Neuronal stem cell (in vitro differentiated cells): ENCODE measurements around the gene MRPL11.
A peak's percentile ranks its signal among the peaks of the same experiment; 100 is the strongest.
"Not testable (repeated sequence)": the region's sequence is repeated elsewhere in the genome, so short reads cannot be mapped to it uniquely, and the experiment has no call there.

ENCODE experiments used
- DNase-seq: peaks from one replicate; pipeline ENCODE4 v3.0.0-alpha.2; 2013; ENCODE audit warnings: low spot score
- H2AFZ ChIP-seq: one replicate; pipeline ENCODE4 v1.6.1; 2013; ENCODE audit warnings: mild to moderate bottlenecking, low read length, inconsistent platforms
- H2AK5ac ChIP-seq: 2 replicates; pipeline ENCODE4 v1.6.1; 2013; ENCODE audit warnings: low read depth, mild to moderate bottlenecking, inconsistent platforms, low read length, moderate library complexity, mixed read lengths
- H2BK120ac ChIP-seq: 2 replicates; pipeline ENCODE4 v1.6.1; 2013; ENCODE audit warnings: low read depth, mild to moderate bottlenecking, inconsistent platforms, low read length, moderate library complexity, mixed read lengths
- H2BK12ac ChIP-seq: one replicate; pipeline ENCODE4 v1.6.1; 2013; ENCODE audit warnings: low read length, inconsistent platforms
- H2BK15ac ChIP-seq: 2 replicates; pipeline ENCODE4 v1.6.1; 2013; ENCODE audit warnings: mild to moderate bottlenecking, low read length, inconsistent platforms, mixed read lengths
- H2BK5ac ChIP-seq: one replicate; pipeline ENCODE4 v1.6.1; 2013; ENCODE audit warnings: inconsistent platforms, mild to moderate bottlenecking, low read length, moderate library complexity
- H3K14ac ChIP-seq: one replicate; pipeline ENCODE4 v1.6.1; 2013; ENCODE audit warnings: low read length, inconsistent platforms
- H3K18ac ChIP-seq: 2 replicates; pipeline ENCODE4 v1.6.1; 2013; ENCODE audit warnings: low read length, inconsistent platforms
- H3K23ac ChIP-seq: 2 replicates; pipeline ENCODE4 v1.6.1; 2013; ENCODE audit warnings: low read depth, mild to moderate bottlenecking, mixed read lengths, low read length, inconsistent platforms; ENCODE audit not compliant: poor library complexity
- H3K27ac ChIP-seq: replicated peaks from 3 replicates; pipeline ENCODE4 v1.5.1; 2013; ENCODE audit warnings: low read length, inconsistent platforms
- H3K27me3 ChIP-seq, 3 experiments: 2 replicates each; pipeline ENCODE4 v1.6.1; 2013; ENCODE audit warnings: low read length in 3 of 3, mild to moderate bottlenecking in 2 of 3, inconsistent platforms in 1 of 3, low read depth in 1 of 3, mixed read lengths in 1 of 3, moderate library complexity in 1 of 3; ENCODE audit not compliant: control insufficient read depth in 3 of 3, insufficient read depth in 3 of 3
- H3K36me3 ChIP-seq, 2 donors: replicated peaks in 1 of 2; 2 replicates each; pipeline ENCODE4 v1.6.1; 2013; ENCODE audit warnings: low read length in 2 of 2; ENCODE audit not compliant: control insufficient read depth in 2 of 2, insufficient read depth in 2 of 2
- H3K4ac ChIP-seq: 2 replicates; pipeline ENCODE4 v1.6.1; 2013; ENCODE audit warnings: inconsistent platforms, mild to moderate bottlenecking, low read length, moderate library complexity
- H3K4me1 ChIP-seq, 2 donors: 1 replicate in 1 of 2; 2 replicates in 1 of 2; pipeline ENCODE4 v1.6.1; 2013; ENCODE audit warnings: low read length in 2 of 2, low read depth in 1 of 2; ENCODE audit not compliant: control insufficient read depth in 2 of 2, insufficient read depth in 1 of 2
- H3K4me2 ChIP-seq: one replicate; pipeline ENCODE4 v1.6.1; 2013; ENCODE audit warnings: mild to moderate bottlenecking, low read length, inconsistent platforms; ENCODE audit not compliant: insufficient read depth, poor library complexity, severe bottlenecking
- H3K4me3 ChIP-seq, 2 donors: 2 replicates each; pipeline ENCODE4 v1.5.1; 2013; ENCODE audit warnings: low read length in 2 of 2, mild to moderate bottlenecking in 2 of 2, inconsistent platforms in 1 of 2, moderate library complexity in 1 of 2
- H3K79me1 ChIP-seq: one replicate; pipeline ENCODE4 v1.6.1; 2013; ENCODE audit warnings: low read depth, mild to moderate bottlenecking, inconsistent platforms, low read length, moderate library complexity
- H3K9ac ChIP-seq: one replicate; pipeline ENCODE4 v1.6.1; 2013; ENCODE audit warnings: mild to moderate bottlenecking, low read depth, low read length, inconsistent platforms; ENCODE audit not compliant: poor library complexity
- H3K9me3 ChIP-seq, 2 donors: replicated peaks in 1 of 2; 2 replicates each; pipeline versions ENCODE3 to v1.6.1; 2013; ENCODE audit warnings: low read length in 2 of 2, mild to moderate bottlenecking in 2 of 2, inconsistent platforms in 1 of 2, low read depth in 1 of 2, mixed read lengths in 1 of 2, moderate library complexity in 1 of 2; ENCODE audit not compliant: control insufficient read depth in 2 of 2, insufficient read depth in 1 of 2
- H4K8ac ChIP-seq: one replicate; pipeline ENCODE4 v1.6.1; 2013; ENCODE audit warnings: low read depth, mild to moderate bottlenecking, inconsistent platforms, low read length, moderate library complexity
- H4K91ac ChIP-seq: one replicate; pipeline ENCODE4 v1.6.1; 2013; ENCODE audit warnings: low read length, low read depth, mild to moderate bottlenecking, inconsistent platforms; ENCODE audit not compliant: poor library complexity
- WGBS, 2 donors: extraction: QIAGEN DNeasy Blood & Tissue Kit; methylation state at CpG; one replicate each; pipeline ENCODE4 v1.1.7; 2013; ENCODE audit warnings: missing lambda C conversion rate in 2 of 2, mixed read lengths in 1 of 2; ENCODE audit not compliant: insufficient read length in 2 of 2, insufficient replicate concordance in 1 of 2; ENCODE audit errors: extremely low coverage in 2 of 2; 5-methylcytosine and 5-hydroxymethylcytosine counted together

MRPL11 gene

GRCh38 chr11:66432597-66432996, 6.1 kb downstream of the MRPL11 start:
- Histone ChIP-seq H2BK12ac (no peak overlapping the region), H3K27me3 (no peaks in the 10 kb centered on the region), H3K27ac (no peak overlapping the region), H4K8ac (no peak overlapping the region), H2BK120ac (no peak overlapping the region), H3K9ac (no peak overlapping the region), H3K14ac (no peak overlapping the region), H2BK15ac (no peak overlapping the region), H3K9me3 (no peaks in the 10 kb centered on the region), H3K18ac (no peak overlapping the region), H3K36me3 (peaks cover 15 to 33% of the 10 kb centered on the region in 2 donors), H2AFZ (no peak overlapping the region), H3K4me1 (no peaks in the 10 kb centered on the region), H3K4ac (no peak overlapping the region), H2AK5ac (no peak overlapping the region), H4K91ac (no peak overlapping the region), H3K23ac (no peak overlapping the region), H3K4me2 (no peak overlapping the region), H3K79me1 (peaks cover 4% of the 10 kb centered on the region), H3K4me3 (no peak overlapping the region), H2BK5ac (no peak overlapping the region)
- no peak for DNase-seq
- WGBS, 2 donors, result no CpG with 5 or more reads among the region's 7 CpGs

GRCh38 chr11:66431871-66432329, 6.7 kb downstream of the MRPL11 start:
- no CpG with 5 or more reads among the region's 8 CpGs for WGBS, 2 donors
- not testable (repeated sequence) for H3K27me3 ChIP-seq, H4K91ac ChIP-seq, DNase-seq, H2AFZ ChIP-seq, H2AK5ac ChIP-seq, H2BK5ac ChIP-seq, H3K4me2 ChIP-seq, H3K18ac ChIP-seq, H3K9me3 ChIP-seq, H3K23ac ChIP-seq, H3K9ac ChIP-seq, H2BK12ac ChIP-seq, H3K4me1 ChIP-seq, H3K4me3 ChIP-seq, H4K8ac ChIP-seq, H2BK15ac ChIP-seq, H3K27ac ChIP-seq, H2BK120ac ChIP-seq, H3K14ac ChIP-seq, H3K4ac ChIP-seq, H3K79me1 ChIP-seq
- H3K36me3 ChIP-seq, result peaks cover 14 to 30% of the 10 kb centered on the region in 2 donors

- H3K23ac ChIP-seq, H2BK120ac ChIP-seq, H3K4ac ChIP-seq, H3K4me2 ChIP-seq, H3K4me3 ChIP-seq, H3K14ac ChIP-seq, DNase-seq, H3K9me3 ChIP-seq, H3K27ac ChIP-seq, H2BK5ac ChIP-seq, H2BK15ac ChIP-seq, H3K18ac ChIP-seq, H2BK12ac ChIP-seq, H4K8ac ChIP-seq, H3K9ac ChIP-seq, H2AFZ ChIP-seq, H3K4me1 ChIP-seq, H3K27me3 ChIP-seq, H2AK5ac ChIP-seq, H3K79me1 ChIP-seq, H4K91ac ChIP-seq: not testable (repeated sequence)
- peaks cover 13 to 28% of the 10 kb centered on the region in 2 donors for H3K36me3 ChIP-seq
Observed at GRCh38 chr11:66431287-66431686, 7.4 kb downstream of the MRPL11 start.

- Histone ChIP-seq H3K4me1 (no peaks in the 10 kb centered on the region), H4K91ac (no peak overlapping the region), H2BK5ac (no peak overlapping the region), H4K8ac (no peak overlapping the region), H2BK15ac (no peak overlapping the region), H2AFZ (no peak overlapping the region), H3K9ac (no peak overlapping the region), H3K4ac (no peak overlapping the region), H2BK120ac (no peak overlapping the region), H3K9me3 (no peaks in the 10 kb centered on the region), H2BK12ac (no peak overlapping the region), H3K4me2 (no peak overlapping the region), H3K79me1 (no peaks in the 10 kb centered on the region), H3K14ac (no peak overlapping the region), H3K36me3 (peaks cover 4 to 18% of the 10 kb centered on the region in 2 donors), H3K4me3 (no peak overlapping the region), H3K18ac (no peak overlapping the region), H2AK5ac (no peak overlapping the region), H3K27me3 (no peaks in the 10 kb centered on the region), H3K27ac (no peak overlapping the region), H3K23ac (no peak overlapping the region)
- no CpG with 5 or more reads among the region's 9 CpGs for WGBS, 2 donors
- DNase-seq, result peak; percentile 76
Observed at GRCh38 chr11:66429983-66430602, 8.6 kb downstream of the MRPL11 start.
